A673 (cell line): ENCODE data around the gene IKZF3. TPM values are rescaled to one million over a fixed set of nuclear protein-coding genes. Genes with fewer than 3 reads are reported as not detected.

Experiments used
- BruUV-seq: library from RNA; stranded (reverse); fragments of 400-500 nt; replicated peaks from 2 replicates; lab custom pipeline; 2021; lab: Mats Ljungman, UMichigan
- CTCF ChIA-PET: fragments of 300-600 bp; sonication (Branson Sonifier 250); formaldehyde crosslinking; loops from one replicate; lab custom pipeline; 2022; ENCODE audit warnings: antibody characterized with exemption; lab: Charles Lee
- POLR2A ChIA-PET: fragments of 300-600 bp; sonication (Branson Sonifier 250); formaldehyde crosslinking; loops from one replicate; lab custom pipeline; 2022; ENCODE audit warnings: antibody characterized with exemption; ENCODE audit not compliant: low non-redundant PET; lab: Charles Lee
- DNase-seq: peaks from one replicate; pipeline ENCODE4 v3.0.0-alpha.2; 2015; ENCODE audit warnings: low spot score
- H3K27ac ChIP-seq: fragments of 200-600 bp; sonication (generic); 2 replicates; pipeline ENCODE4 v1.5.1; 2016; ENCODE audit warnings: mixed run types, low read depth, mild to moderate bottlenecking, mixed read lengths, antibody characterized with exemption, low read length; ENCODE audit not compliant: poor library complexity, severe bottlenecking
- H3K27me3 ChIP-seq: fragments of 200-600 bp; sonication (generic); replicated peaks from 2 replicates; pipeline ENCODE4 v1.6.1; 2017; ENCODE audit warnings: mixed run types, low read depth, mild to moderate bottlenecking, mixed read lengths, antibody characterized with exemption, low read length; ENCODE audit not compliant: insufficient read depth, poor library complexity
- H3K36me3 ChIP-seq: fragments of 200-600 bp; sonication (generic); 2 replicates; pipeline ENCODE4 v1.6.1; 2016; ENCODE audit warnings: mixed run types, mild to moderate bottlenecking, mixed read lengths, antibody characterized with exemption, low read length; ENCODE audit not compliant: insufficient read depth, poor library complexity, severe bottlenecking
- H3K4me1 ChIP-seq: fragments of 200-600 bp; sonication (generic); 2 replicates; pipeline ENCODE4 v1.6.1; 2017; ENCODE audit warnings: mixed run types, mild to moderate bottlenecking, mixed read lengths, antibody characterized with exemption, low read length; ENCODE audit not compliant: insufficient read depth, poor library complexity, severe bottlenecking
- H3K4me3 ChIP-seq: fragments of 200-600 bp; sonication (generic); 2 replicates; pipeline ENCODE4 v1.5.1; 2016; ENCODE audit warnings: low read depth, mixed run types, mild to moderate bottlenecking, mixed read lengths, low read length; ENCODE audit not compliant: poor library complexity, severe bottlenecking
- H3K9me3 ChIP-seq: fragments of 200-600 bp; sonication (generic); 2 replicates; pipeline ENCODE4 v1.6.1; 2016; ENCODE audit warnings: mixed run types, low read depth, mild to moderate bottlenecking, mixed read lengths, antibody characterized with exemption, low read length; ENCODE audit not compliant: poor library complexity, severe bottlenecking
- EZH2 ChIP-seq: fragments of 200-600 bp; sonication (generic); IDR thresholded peaks from 2 replicates; pipeline ENCODE4 v1.6.1; 2017; ENCODE audit warnings: borderline replicate concordance, low read depth, mild to moderate bottlenecking, mixed read lengths, antibody characterized with exemption, low read length; ENCODE audit not compliant: poor library complexity, severe bottlenecking
- intact Hi-C: fragments of 100-400 bp; cut with micrococcal nuclease; formaldehyde crosslinking; loops from one replicate; pipeline ENCODE4 v1.10.0; 2022; ENCODE audit not compliant: unreplicated experiment
- total RNA-seq: library from RNA; stranded (reverse); gene quantifications from 2 replicates; pipeline ENCODE4 v1.2.3, GENCODE V29; 2021
- TF ChIP-seq, protein P1 (sequence below): fragments of 300-800, 200-600 bp; sonication (generic); conservative IDR thresholded peaks from 2 replicates; pipeline ENCODE4 v1.5.1; 2017; ENCODE audit warnings: low read depth, mild to moderate bottlenecking, antibody characterized with exemption, low read length, moderate library complexity, mixed read lengths

IKZF3 gene
- total RNA-seq, 1 experiment from 2014 or later: not detected

DNA sequence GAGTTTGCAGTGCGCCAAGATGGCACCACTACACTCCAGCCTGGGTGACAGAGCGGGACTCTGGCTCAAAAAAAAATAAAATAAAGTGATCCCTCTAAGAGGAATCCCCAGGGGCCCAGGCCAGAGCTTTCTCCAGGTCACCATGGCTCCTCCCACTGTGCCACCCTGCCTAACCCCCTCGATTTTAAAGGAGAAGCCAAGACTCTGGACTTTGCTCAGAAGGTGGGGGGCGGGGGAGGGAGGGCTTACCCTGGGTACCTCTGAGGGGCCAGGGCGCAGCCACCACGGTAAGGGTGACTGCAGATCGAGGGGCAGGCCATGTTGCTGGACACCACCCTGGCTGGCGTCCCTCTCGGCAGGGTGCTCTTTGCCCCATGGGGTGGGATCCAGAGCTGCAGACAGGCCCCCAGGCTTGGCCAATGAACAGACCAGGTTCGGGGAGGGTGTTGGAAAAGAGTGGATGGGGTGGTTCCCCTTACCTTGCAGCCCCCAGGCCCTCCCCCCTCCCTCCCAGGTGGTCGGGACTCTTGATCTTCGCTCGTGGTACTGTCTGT, 126.8 kb downstream of the IKZF3 start:
- no peak for TF ChIP-seq EZH2
- TF ChIP-seq, protein P1, sequence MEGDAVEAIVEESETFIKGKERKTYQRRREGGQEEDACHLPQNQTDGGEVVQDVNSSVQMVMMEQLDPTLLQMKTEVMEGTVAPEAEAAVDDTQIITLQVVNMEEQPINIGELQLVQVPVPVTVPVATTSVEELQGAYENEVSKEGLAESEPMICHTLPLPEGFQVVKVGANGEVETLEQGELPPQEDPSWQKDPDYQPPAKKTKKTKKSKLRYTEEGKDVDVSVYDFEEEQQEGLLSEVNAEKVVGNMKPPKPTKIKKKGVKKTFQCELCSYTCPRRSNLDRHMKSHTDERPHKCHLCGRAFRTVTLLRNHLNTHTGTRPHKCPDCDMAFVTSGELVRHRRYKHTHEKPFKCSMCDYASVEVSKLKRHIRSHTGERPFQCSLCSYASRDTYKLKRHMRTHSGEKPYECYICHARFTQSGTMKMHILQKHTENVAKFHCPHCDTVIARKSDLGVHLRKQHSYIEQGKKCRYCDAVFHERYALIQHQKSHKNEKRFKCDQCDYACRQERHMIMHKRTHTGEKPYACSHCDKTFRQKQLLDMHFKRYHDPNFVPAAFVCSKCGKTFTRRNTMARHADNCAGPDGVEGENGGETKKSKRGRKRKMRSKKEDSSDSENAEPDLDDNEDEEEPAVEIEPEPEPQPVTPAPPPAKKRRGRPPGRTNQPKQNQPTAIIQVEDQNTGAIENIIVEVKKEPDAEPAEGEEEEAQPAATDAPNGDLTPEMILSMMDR: no peak
- no peak overlapping the region for H3K4me3 ChIP-seq
- ChIA-PET CTCF (no interaction called here), POLR2A (no interaction called here)
- no peak for DNase-seq
- H3K27ac ChIP-seq: no peak overlapping the region
- H3K36me3 ChIP-seq: no peaks in the 10 kb centered on the region
- no peaks in the 10 kb centered on the region for H3K4me1 ChIP-seq
- no peaks in the 10 kb centered on the region for H3K27me3 ChIP-seq
- intact Hi-C loops: no loop called here
- BruUV-seq: no TSS peak
- H3K9me3 ChIP-seq: no peaks in the 10 kb centered on the region

DNA sequence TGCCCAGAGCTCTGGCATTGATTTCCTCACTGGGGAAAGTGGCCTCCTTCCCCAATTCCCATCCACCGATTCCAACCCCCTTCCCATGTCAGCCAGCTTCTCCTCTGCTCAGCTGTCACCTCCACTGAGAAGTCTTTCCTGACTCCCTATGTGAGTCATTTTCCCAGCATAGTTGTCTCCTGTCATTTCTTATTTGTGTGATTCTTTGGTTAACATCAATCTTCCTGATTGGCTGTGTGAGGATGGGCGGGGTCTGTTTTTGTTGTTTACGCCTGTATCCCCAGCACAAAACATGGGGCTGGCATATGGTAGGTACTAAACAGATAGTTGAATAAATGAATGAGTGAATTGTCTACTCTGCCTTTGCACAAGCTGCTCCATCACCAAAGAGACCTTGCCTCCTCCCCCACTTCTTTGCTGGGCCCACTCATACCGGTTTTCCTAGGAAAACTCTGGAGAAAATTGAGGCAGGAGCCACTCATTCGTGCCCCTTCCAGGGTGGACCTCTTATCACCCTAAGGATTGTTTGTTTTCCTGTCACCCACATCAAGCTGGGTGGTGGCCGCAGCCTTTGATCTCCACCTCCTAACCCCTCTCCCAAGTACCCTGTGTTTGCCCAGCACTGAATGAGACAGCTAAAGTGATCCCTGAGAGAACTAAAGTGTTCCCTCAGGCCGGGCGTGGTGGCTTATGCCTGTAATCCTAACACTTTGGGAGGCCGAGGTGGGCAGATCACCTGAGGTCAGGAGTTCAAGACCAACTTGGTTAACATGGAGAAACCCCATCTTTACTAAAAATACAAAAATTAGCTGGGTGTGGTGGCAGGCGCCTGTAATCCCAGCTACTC, 127.6 kb downstream of the IKZF3 start:
- no peak for DNase-seq
- no peak for TF ChIP-seq EZH2
- TF ChIP-seq, protein P1: no peak
- intact Hi-C loops: no loop called here
- Histone ChIP-seq H3K36me3 (no peaks in the 10 kb centered on the region), H3K4me3 (no peak overlapping the region), H3K27ac (no peak overlapping the region), H3K9me3 (no peaks in the 10 kb centered on the region), H3K27me3 (no peaks in the 10 kb centered on the region), H3K4me1 (no peaks in the 10 kb centered on the region)
- POLR2A ChIA-PET: no interaction called here
- CTCF ChIA-PET: no interaction called here
- no TSS peak for BruUV-seq

DNA sequence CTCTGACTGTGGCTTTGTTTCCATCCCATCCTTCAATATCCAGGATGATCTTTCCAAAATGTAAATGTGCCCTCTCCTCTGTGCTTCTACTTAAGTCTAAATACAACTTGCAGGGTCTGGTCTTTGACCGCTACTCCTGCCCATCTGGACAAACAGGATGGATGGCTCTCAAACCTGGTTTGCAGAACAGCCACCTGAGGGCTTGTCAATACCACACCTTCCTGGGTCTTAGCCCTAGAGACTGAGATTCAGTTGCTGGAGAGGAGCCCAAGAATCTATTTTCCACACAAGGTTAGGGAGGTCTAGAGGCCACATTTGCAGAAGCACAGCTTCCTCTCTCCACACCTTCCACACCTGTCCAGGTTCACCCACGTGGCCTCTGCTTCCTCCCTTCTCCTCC, 128.2 kb downstream of the IKZF3 start:
- no peak overlapping the region for H3K27ac ChIP-seq
- no peaks in the 10 kb centered on the region for H3K27me3 ChIP-seq
- no peaks in the 10 kb centered on the region for H3K4me1 ChIP-seq
- TF ChIP-seq EZH2: no peak
- no peak overlapping the region for H3K4me3 ChIP-seq
- ChIA-PET CTCF (no interaction called here), POLR2A (no interaction called here)
- DNase-seq: no peak
- H3K36me3 ChIP-seq: no peaks in the 10 kb centered on the region
- intact Hi-C loops: no loop called here
- no TSS peak for BruUV-seq
- no peaks in the 10 kb centered on the region for H3K9me3 ChIP-seq

DNA sequence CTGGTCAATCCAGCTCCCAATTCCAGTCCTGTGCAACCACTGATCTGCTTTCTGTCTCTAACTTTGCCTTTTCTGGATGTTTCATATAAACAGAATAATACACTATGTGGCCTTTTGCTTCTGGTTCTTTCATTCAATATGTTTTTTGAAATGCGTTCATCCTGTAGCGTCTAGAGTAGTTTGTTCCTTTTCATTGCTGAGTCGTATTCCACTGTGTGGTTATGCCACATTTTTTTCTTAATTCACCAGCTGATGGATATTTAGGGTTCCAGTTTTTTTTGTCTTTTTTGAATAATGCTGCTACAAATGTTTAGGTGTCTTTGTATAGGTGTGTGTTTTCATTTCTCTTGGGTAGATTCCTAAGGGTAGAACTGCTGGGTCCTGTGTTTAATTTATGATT, 131.5 kb downstream of the IKZF3 start:
- Histone ChIP-seq H3K4me1 (no peaks in the 10 kb centered on the region), H3K9me3 (no peaks in the 10 kb centered on the region), H3K36me3 (no peaks in the 10 kb centered on the region), H3K27me3 (no peaks in the 10 kb centered on the region), H3K27ac (no peak overlapping the region), H3K4me3 (no peak overlapping the region)
- no TSS peak for BruUV-seq
- ChIA-PET CTCF (interaction anchor here (0.7 kb wide), 1 partner anchor 187 kb away, joined by 3 read pairs; no protein-coding TSS in a partner anchor), POLR2A (no interaction called here)
- no peak for TF ChIP-seq EZH2
- TF ChIP-seq, protein P1: no peak
- no peak for DNase-seq
- intact Hi-C loops: no loop called here
